CD4-positive, alpha-beta T cell (primary cell): ENCODE measurements around the gene ACER3. TPM values are rescaled to one million over a fixed set of nuclear protein-coding genes. Genes with fewer than 3 reads are reported as not detected.

Experiments used
- ATAC-seq: fragments of 200-7000 bp; cut with Tn5 transposase; one replicate; pipeline ENCODE4 v1.10.0; 2022; ENCODE audit warnings: mild to moderate bottlenecking; ENCODE audit not compliant: poor library complexity
- CTCF ChIA-PET: fragments of 350-600 bp; sonication (Branson Sonifier 250); formaldehyde crosslinking; loops from one replicate; lab custom pipeline; 2021; ENCODE audit warnings: antibody characterized with exemption, inconsistent platforms; lab: Charles Lee
- POLR2A ChIA-PET: fragments of 350-600 bp; sonication (Branson Sonifier 250); formaldehyde crosslinking; loops from one replicate; lab custom pipeline; 2021; ENCODE audit warnings: antibody characterized with exemption, inconsistent platforms; lab: Charles Lee
- DNase-seq, 14 experiments: peaks; one replicate each; pipeline ENCODE4 v3.0.0-alpha.2; 2013 to 2020; ENCODE audit warnings: mixed read lengths in 2 of 14
- H3K27ac ChIP-seq, 2 donors: one replicate each; pipeline versions ENCODE4 v1.5.1 to v1.7.0; 2013; ENCODE audit warnings: low read length in 2 of 2, low read depth in 1 of 2, mild to moderate bottlenecking in 1 of 2
- H3K27me3 ChIP-seq, 2 experiments: 1 replicate in 1 of 2; 2 replicates in 1 of 2; pipeline versions ENCODE4 v1.6.1 to v1.7.0; 2013; ENCODE audit warnings: low read length in 2 of 2, control low read depth in 1 of 2, mild to moderate bottlenecking in 1 of 2, moderate library complexity in 1 of 2; ENCODE audit not compliant: insufficient read depth in 2 of 2, control insufficient read depth in 1 of 2
- H3K36me3 ChIP-seq: one replicate; pipeline ENCODE4 v1.6.1; 2013; ENCODE audit warnings: low read length, control low read depth; ENCODE audit not compliant: insufficient read depth
- H3K4me1 ChIP-seq: one replicate; pipeline ENCODE4 v1.6.1; 2013; ENCODE audit warnings: low read length, control low read depth; ENCODE audit not compliant: insufficient read depth
- H3K4me3 ChIP-seq: one replicate; pipeline ENCODE4 v1.5.1; 2013; ENCODE audit warnings: mild to moderate bottlenecking, low read length, moderate library complexity
- H3K9me3 ChIP-seq, 2 experiments: 1 replicate in 1 of 2; 2 replicates in 1 of 2; pipeline versions ENCODE4 v1.6.1 to v1.7.0; 2013; ENCODE audit warnings: low read length in 2 of 2, mild to moderate bottlenecking in 2 of 2, control low read depth in 1 of 2, moderate library complexity in 1 of 2; ENCODE audit not compliant: control insufficient read depth in 1 of 2, insufficient read depth in 1 of 2
- H3K27ac Mint-ChIP-seq: one replicate; pipeline ENCODE4 v1.8.0; 2020; ENCODE audit warnings: mixed read lengths
- H3K27me3 Mint-ChIP-seq: one replicate; pipeline ENCODE4 v1.8.0; 2021; ENCODE audit warnings: mixed read lengths
- H3K36me3 Mint-ChIP-seq: one replicate; pipeline ENCODE4 v1.8.0; 2021; ENCODE audit warnings: low read depth, mixed read lengths
- H3K4me1 Mint-ChIP-seq: one replicate; pipeline ENCODE4 v1.8.0; 2021; ENCODE audit warnings: low read depth, mixed read lengths
- H3K4me3 Mint-ChIP-seq: one replicate; pipeline ENCODE4 v1.8.0; 2020; ENCODE audit warnings: mild to moderate bottlenecking, mixed read lengths
- H3K9me3 Mint-ChIP-seq: one replicate; pipeline ENCODE4 v1.8.0; 2020; ENCODE audit warnings: mixed read lengths
- intact Hi-C, 2 experiments: fragments of 100-400 bp; cut with DNase I in 1 of 2; cut with micrococcal nuclease in 1 of 2; formaldehyde crosslinking; loops; one replicate each; pipeline versions ENCODE4 v1.15.1 to v1.9.0; 2023 to 2025; cut with DNase I, micrococcal nuclease
- total RNA-seq, 174 experiments: library from RNA in 2 of 174; stranded (reverse) in 2 of 174; gene quantifications; one replicate each; pipeline ENCODE4 v1.2.3 and lab custom pipeline; 2021 to 2026
- TF ChIP-seq, protein P1 (sequence below): fragments of 200-600 bp; IDR thresholded peaks from one replicate; pipeline ENCODE4 v1.8.0; 2022; ENCODE audit warnings: antibody characterized with exemption, mild to moderate bottlenecking

The ACER3 gene
- total RNA-seq, 2 experiments from 2014 or later, result 6.4 to 7.0 TPM

DNA sequence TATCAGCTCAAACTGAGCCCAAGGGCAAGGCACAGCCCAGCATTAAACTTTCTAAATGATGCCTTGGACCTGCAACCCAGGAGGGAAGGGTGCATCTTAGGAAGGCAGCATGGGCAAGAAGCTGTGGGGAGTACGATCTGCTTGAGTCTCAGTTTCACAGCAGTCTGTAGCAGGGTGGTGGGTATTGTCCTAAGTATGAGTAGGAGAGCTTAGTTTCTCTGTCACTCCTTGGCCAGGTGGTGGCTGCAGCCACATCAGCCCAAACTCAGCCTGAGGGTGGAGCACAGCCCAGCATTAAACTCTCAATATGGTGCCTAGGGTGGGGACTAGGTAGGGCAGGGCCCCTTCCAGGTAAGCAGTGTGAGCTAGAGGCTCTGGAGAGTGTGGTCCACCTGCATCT is 85.5 kb downstream of the ACER3 start:
- ATAC-seq (no peak), DNase-seq (no peak)
- Mint-ChIP-seq H3K36me3 (peaks cover 22% of the 10 kb centered on the region), H3K4me3 (no peak overlapping the region), H3K27me3 (no peaks in the 10 kb centered on the region), H3K9me3 (peaks cover 11% of the 10 kb centered on the region), H3K4me1 (peaks cover 4% of the 10 kb centered on the region), H3K27ac (no peak overlapping the region)
- no peaks in the 10 kb centered on the region for H3K4me1 ChIP-seq
- no peak overlapping the region for H3K27ac ChIP-seq
- POLR2A ChIA-PET, result no interaction called here
- H3K36me3 ChIP-seq, result no peaks in the 10 kb centered on the region
- TF ChIP-seq, protein P1, sequence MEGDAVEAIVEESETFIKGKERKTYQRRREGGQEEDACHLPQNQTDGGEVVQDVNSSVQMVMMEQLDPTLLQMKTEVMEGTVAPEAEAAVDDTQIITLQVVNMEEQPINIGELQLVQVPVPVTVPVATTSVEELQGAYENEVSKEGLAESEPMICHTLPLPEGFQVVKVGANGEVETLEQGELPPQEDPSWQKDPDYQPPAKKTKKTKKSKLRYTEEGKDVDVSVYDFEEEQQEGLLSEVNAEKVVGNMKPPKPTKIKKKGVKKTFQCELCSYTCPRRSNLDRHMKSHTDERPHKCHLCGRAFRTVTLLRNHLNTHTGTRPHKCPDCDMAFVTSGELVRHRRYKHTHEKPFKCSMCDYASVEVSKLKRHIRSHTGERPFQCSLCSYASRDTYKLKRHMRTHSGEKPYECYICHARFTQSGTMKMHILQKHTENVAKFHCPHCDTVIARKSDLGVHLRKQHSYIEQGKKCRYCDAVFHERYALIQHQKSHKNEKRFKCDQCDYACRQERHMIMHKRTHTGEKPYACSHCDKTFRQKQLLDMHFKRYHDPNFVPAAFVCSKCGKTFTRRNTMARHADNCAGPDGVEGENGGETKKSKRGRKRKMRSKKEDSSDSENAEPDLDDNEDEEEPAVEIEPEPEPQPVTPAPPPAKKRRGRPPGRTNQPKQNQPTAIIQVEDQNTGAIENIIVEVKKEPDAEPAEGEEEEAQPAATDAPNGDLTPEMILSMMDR, result no peak
- H3K9me3 ChIP-seq, result peaks cover 12% of the 10 kb centered on the region in 2 experiments
- no peaks in the 10 kb centered on the region for H3K27me3 ChIP-seq
- H3K4me3 ChIP-seq, result no peak overlapping the region
- intact Hi-C loops, result no loop called here
- CTCF ChIA-PET, result no interaction called here

DNA sequence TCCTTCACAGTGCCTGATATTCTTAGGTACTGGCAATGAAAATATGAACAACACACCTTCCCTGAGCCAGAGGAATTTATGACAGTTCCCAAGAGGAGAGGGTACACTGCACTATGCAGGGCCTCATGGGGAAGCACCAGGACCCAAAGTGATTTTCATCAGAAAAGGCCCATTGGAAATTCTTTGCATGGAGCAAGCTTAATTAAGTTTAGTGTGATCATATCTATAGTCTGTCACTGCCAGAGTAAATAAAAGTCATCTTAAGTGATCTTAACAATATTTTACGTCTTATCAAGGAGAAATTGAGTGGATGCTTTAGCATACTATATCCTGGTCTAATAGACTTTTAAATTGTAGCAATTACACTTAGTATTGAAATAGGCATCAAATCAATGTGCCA is 86.5 kb downstream of the ACER3 start:
- DNase-seq (no peak), ATAC-seq (no peak)
- Histone ChIP-seq H3K27ac (no peak overlapping the region), H3K27me3 (no peaks in the 10 kb centered on the region), H3K4me1 (no peaks in the 10 kb centered on the region), H3K9me3 (peaks cover 12% of the 10 kb centered on the region in 2 experiments), H3K36me3 (no peaks in the 10 kb centered on the region), H3K4me3 (no peak overlapping the region)
- TF ChIP-seq, protein P1, result no peak
- no peak overlapping the region for H3K4me3 Mint-ChIP-seq
- POLR2A ChIA-PET, result no interaction called here
- no peaks in the 10 kb centered on the region for H3K27me3 Mint-ChIP-seq
- H3K4me1 Mint-ChIP-seq, result peaks cover 4% of the 10 kb centered on the region
- H3K9me3 Mint-ChIP-seq, result peaks cover 13% of the 10 kb centered on the region
- intact Hi-C loops, result no loop called here
- no peak overlapping the region for H3K27ac Mint-ChIP-seq
- CTCF ChIA-PET, result interaction anchor here (1.2 kb wide), 1 partner anchor 27 kb away, joined by 4 read pairs; no protein-coding TSS in a partner anchor
- H3K36me3 Mint-ChIP-seq, result peaks cover 22% of the 10 kb centered on the region

DNA sequence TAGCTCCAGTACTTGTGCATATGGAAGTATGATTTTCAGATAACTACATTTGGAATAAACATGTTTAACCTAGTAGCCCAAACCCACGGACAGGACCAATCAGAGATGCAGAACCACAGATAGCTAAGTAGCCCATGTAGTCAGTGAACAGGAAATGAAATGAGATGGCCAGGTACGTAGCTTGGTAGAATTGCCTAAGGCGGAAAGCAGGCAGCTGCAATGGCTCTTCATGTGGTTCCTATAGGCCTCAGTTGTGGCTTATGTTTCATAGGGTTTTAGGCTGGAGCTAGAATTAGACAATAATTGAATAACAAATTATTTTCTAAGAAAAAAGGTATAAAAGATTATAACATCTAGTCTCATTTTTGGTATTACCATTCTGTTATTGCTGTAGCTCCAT is 87.1 kb downstream of the ACER3 start:
- Mint-ChIP-seq H3K27ac (no peak overlapping the region), H3K27me3 (no peaks in the 10 kb centered on the region)

More for the DNA sequence above, 87.1 kb downstream of the ACER3 start:
- TF ChIP-seq, protein P1, result no peak
- intact Hi-C loops, result no loop called here
- ChIA-PET CTCF (interaction anchor here (1.2 kb wide), 1 partner anchor 28 kb away, joined by 4 read pairs; no protein-coding TSS in a partner anchor), POLR2A (no interaction called here)
- Histone ChIP-seq H3K27ac (no peak overlapping the region), H3K27me3 (no peaks in the 10 kb centered on the region), H3K4me3 (no peak overlapping the region), H3K9me3 (peaks cover 12% of the 10 kb centered on the region in 2 experiments), H3K36me3 (no peaks in the 10 kb centered on the region), H3K4me1 (no peaks in the 10 kb centered on the region)
- no peak for DNase-seq
- Mint-ChIP-seq H3K4me1 (peaks cover 4% of the 10 kb centered on the region), H3K9me3 (peaks cover 13% of the 10 kb centered on the region), H3K36me3 (peaks cover 22% of the 10 kb centered on the region), H3K4me3 (no peak overlapping the region)
- no peak for ATAC-seq
